T-helper 9 cell (primary cell): ENCODE measurements around the gene PTPRN2.
"Not testable (repeated sequence)": the region's sequence is repeated elsewhere in the genome, so short reads cannot be mapped to it uniquely, and the experiment has no call there.

Source experiments
- DNase-seq: peaks from one replicate; pipeline ENCODE4 v3.0.0-alpha.2; 2020

The PTPRN2 gene

GRCh38 chr7:157712666-157713235 lies 874.9 kb downstream of the PTPRN2 start:
- DNase-seq = no peak

- DNase-seq = no peak
Measured at GRCh38 chr7:157711353-157711888, 876.2 kb downstream of the PTPRN2 start.

- no peak for DNase-seq
Measured at GRCh38 chr7:157710396-157710795, 877.2 kb downstream of the PTPRN2 start.

GRCh38 chr7:157709531-157710251 lies 877.9 kb downstream of the PTPRN2 start:
- no peak for DNase-seq

- no peak for DNase-seq
Measured at GRCh38 chr7:157708919-157709295, 878.7 kb downstream of the PTPRN2 start.

- no peak for DNase-seq
Measured at GRCh38 chr7:157707983-157708918, 879.4 kb downstream of the PTPRN2 start.

GRCh38 chr7:157704365-157704764 lies 883.3 kb downstream of the PTPRN2 start:
- DNase-seq = no peak

- no peak for DNase-seq
Measured at GRCh38 chr7:157703534-157704195, 884.0 kb downstream of the PTPRN2 start.

GRCh38 chr7:157703131-157703530 lies 884.5 kb downstream of the PTPRN2 start:
- no peak for DNase-seq

- no peak for DNase-seq
Measured at GRCh38 chr7:157702311-157703023, 885.2 kb downstream of the PTPRN2 start.

- not testable (repeated sequence) for DNase-seq
Measured at GRCh38 chr7:157701395-157702180, 886.0 kb downstream of the PTPRN2 start.

- DNase-seq = no peak
Measured at GRCh38 chr7:157700231-157701005, 887.2 kb downstream of the PTPRN2 start.

GRCh38 chr7:157699357-157700013 lies 888.1 kb downstream of the PTPRN2 start:
- no peak for DNase-seq

- DNase-seq = not testable (repeated sequence)
Measured at GRCh38 chr7:157697287-157697686, 890.3 kb downstream of the PTPRN2 start.

GRCh38 chr7:157695609-157696008 lies 892.0 kb downstream of the PTPRN2 start:
- not testable (repeated sequence) for DNase-seq

- DNase-seq = no peak
Measured at GRCh38 chr7:157694376-157694665, 893.3 kb downstream of the PTPRN2 start.

- no peak for DNase-seq
Measured at GRCh38 chr7:157693521-157694375, 893.9 kb downstream of the PTPRN2 start.

GRCh38 chr7:157693071-157693520 lies 894.5 kb downstream of the PTPRN2 start:
- DNase-seq = no peak

- no peak for DNase-seq
Measured at GRCh38 chr7:157692460-157693011, 895.1 kb downstream of the PTPRN2 start.
